GM20000 (cell line): Measurements from ENCODE around the gene UPK3BL1.
"Not testable (repeated sequence)": the region's sequence is repeated elsewhere in the genome, so short reads cannot be mapped to it uniquely, and the experiment has no call there.

Experiments used
- DNase-seq: peaks from one replicate; pipeline ENCODE4 v3.0.0; 2012; ENCODE audit warnings: low spot score

The UPK3BL1 gene

GRCh38 chr7:102627271-102627904 is 15.2 kb downstream of the UPK3BL1 start:
- DNase-seq = not testable (repeated sequence)

DNA sequence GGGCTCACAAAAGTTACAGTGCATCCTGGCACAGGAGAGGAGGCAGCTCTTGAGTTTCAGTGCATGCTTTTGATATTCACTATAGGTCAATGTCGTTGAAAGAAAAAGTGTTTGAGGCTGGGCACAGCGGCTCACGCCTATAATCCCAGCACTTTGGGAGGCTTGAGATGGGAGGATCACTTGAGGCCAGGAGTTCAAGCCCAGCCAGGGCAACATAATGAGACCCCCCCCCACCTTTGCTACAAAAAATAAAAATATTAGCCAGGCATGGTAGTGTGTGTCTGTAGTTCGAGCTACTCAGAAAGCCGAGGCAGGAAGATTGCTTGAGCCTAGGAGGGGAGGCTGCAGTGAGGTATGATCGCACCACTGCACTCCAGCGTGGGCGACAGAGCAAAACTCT is 24.5 kb downstream of the UPK3BL1 start:
- DNase-seq = not testable (repeated sequence)

GRCh38 chr7:102616507-102617125 is 26.0 kb downstream of the UPK3BL1 start, which contains the start of gene RASA4:
TSS of gene RASA4 (minus strand) at chr7:102616756. CDS start at chr7:102616689, 67 bp downstream.
- DNase-seq = not testable (repeated sequence)

DNA sequence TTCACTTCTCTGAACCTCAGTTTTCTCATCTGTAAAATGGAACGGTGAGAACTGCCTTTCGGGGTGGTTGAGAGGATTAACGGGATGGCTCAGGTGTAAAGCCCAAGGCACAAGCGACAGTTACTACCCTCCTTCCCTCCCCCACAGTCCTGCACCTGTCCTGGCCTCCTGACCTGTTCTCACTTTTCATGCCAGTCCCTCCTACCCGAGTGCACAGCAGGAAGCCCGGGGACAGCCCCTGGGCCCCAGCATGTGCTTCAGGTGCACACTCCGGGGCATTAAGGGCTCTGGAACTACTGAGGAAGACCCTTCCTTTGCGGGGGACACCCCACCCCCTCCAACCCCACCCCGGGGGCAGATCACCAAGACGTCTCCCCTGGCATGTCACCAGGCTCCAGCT is 26.7 kb downstream of the UPK3BL1 start:
- not testable (repeated sequence) for DNase-seq

DNA sequence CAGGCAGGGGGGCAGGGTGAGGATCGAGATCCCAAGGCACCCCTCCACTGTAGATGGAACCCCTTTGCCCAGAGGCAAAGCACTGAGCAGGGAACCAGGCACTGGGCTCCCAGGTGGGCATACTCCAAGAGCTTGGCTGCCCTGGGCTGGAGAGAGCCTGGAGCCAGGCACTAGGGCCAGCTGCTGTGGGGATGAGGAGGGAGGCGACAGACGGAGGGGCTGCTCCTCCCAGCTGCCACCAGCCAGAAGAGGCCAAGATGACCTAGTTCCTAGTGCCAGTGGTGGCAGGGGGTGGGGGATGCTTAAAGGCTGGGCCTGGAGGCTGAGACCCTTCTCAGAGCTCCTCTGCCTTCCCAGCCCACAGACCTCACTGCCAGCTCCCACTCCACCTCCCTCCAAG is 27.7 kb downstream of the UPK3BL1 start:
- not testable (repeated sequence) for DNase-seq

- DNase-seq = not testable (repeated sequence)
Observed at GRCh38 chr7:102614346-102614697, 28.3 kb downstream of the UPK3BL1 start.

GRCh38 chr7:102613575-102614345 is 28.8 kb downstream of the UPK3BL1 start:
- DNase-seq = not testable (repeated sequence)

DNA sequence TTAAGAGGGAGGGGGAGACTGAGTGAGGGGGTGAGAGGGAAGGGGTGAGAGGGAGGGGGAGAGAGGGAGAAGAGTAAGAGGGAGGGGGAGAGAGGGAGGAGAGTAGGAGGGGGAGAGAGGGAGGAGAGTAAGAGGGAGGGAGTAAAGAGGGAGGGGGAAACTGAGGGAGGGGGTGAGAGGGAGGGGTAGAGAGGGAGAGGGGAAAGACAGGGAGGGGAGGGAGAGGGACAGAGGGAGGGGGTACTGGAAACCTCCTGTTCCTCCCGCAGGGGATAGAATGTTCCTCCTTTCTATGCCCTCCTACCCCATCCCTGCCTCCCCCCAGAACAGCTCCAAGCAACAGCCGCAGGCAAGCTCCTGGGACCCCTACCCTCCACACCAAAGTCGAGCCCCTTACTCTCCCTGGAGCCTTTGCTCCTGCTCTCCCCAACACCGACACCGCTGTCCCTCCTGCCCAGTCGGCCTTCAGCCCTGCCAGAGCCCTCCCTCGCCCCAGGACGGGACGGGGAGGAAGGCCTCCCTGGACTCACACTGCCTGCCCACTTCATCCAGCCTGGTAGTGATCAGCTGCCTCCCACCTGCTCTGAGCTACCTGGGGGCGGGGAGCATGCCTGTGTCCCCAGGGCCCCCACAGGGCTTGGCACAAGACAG is 30.8 kb downstream of the UPK3BL1 start:
- DNase-seq = not testable (repeated sequence)

- not testable (repeated sequence) for DNase-seq
Observed at GRCh38 chr7:102611013-102611674, 31.4 kb downstream of the UPK3BL1 start.

- not testable (repeated sequence) for DNase-seq
Observed at GRCh38 chr7:102610441-102610840, 32.1 kb downstream of the UPK3BL1 start.

DNA sequence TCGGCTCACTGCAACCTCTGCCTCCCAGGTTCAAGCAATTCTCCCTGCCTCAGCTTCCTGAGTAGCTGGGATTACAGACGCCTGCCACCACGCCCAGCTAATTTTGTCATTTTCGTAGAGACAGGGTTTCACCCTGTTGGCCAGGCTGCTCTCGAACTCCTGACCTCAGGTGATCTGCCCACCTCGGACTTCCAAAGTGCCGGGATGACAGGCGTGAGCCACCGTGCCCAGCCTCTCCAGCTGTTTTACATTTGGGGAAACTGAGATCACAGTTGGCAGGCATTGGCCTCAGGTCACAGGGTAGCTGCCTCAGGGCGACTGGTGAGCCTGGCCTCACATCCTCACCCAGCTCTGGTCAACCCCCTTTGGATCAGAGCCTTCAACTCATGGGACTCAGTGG is 32.9 kb downstream of the UPK3BL1 start:
- not testable (repeated sequence) for DNase-seq

DNA sequence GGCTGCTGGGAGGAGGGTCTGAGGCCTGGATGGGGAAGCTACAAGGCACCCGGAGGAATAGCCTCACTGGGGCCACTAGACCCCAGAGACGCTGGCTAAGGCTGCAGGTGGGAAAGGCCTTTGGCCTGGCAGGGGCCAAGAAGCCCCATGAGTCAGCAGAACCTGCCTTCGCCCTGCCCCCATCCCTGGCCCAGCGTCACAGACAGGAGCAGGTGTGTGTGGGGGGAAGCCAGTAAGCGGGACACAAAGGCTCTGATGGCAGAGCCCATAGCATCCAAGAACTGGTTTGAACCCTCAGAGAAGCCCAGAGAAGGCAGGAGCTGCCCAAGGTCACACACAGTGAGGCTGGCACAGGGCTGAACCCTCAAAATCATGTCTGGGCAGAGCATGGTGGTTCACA is 35.7 kb downstream of the UPK3BL1 start:
- DNase-seq = not testable (repeated sequence)

GRCh38 chr7:102604431-102605145 is 38.0 kb downstream of the UPK3BL1 start:
- DNase-seq = not testable (repeated sequence)

GRCh38 chr7:102602317-102602716 is 40.3 kb downstream of the UPK3BL1 start:
- DNase-seq = not testable (repeated sequence)

- not testable (repeated sequence) for DNase-seq
Observed at GRCh38 chr7:102599699-102600098, 42.9 kb downstream of the UPK3BL1 start.

DNA sequence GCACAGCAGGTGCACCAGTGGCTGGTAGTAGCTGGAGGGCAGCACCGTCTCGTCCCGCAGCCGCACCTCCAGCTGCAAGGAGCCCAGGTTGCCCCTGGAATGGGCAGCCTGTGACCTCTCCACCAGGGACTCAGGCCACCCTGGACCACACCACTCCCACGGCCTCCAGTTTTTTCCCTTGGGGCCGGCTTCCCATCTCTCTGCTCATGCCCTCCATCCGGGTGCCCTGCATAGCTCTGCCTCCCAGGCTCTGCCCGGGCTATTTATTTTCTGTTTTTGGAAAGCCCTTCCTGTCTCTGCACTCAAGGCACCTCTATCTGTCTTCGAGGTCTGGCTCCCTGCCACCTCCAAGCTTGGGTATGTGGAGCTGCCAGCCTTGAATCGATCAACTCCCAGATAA is 46.6 kb downstream of the UPK3BL1 start:
- not testable (repeated sequence) for DNase-seq

GRCh38 chr7:102593637-102594334 is 48.8 kb downstream of the UPK3BL1 start:
- DNase-seq = not testable (repeated sequence)

GRCh38 chr7:102592477-102593019 is 50.0 kb downstream of the UPK3BL1 start:
- not testable (repeated sequence) for DNase-seq

DNA sequence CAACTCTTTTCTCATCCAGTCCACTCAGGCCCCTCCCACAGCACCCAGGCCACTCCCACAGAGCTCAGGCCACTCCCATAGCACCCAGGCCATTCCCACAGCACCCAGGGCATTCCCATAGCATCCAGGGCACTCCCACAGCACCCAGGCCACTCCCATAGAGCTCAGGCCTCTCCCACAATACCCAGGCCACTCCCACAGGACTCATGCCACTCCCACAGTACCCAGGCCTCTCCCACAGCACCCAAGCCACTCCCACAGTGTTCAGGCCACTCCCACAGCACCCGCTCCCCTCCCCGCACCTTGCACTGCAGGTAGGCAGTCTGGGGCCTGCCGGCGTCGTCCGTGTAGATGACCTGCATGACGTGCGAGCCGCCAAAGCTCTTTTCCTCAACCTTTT is 52.7 kb downstream of the UPK3BL1 start:
- DNase-seq = not testable (repeated sequence)
